C4-2B (cell line): ENCODE results near the gene PRIMA1.

Source experiments
- CTCF ChIP-seq: fragments of 450-650 bp; conservative IDR thresholded peaks from 2 replicates; pipeline ENCODE4 v1.5.1; 2017; ENCODE audit warnings: mild to moderate bottlenecking
- ZFX ChIP-seq: fragments of 450-650 bp; IDR thresholded peaks from 2 replicates; pipeline ENCODE4 v1.6.1; 2017

DNA sequence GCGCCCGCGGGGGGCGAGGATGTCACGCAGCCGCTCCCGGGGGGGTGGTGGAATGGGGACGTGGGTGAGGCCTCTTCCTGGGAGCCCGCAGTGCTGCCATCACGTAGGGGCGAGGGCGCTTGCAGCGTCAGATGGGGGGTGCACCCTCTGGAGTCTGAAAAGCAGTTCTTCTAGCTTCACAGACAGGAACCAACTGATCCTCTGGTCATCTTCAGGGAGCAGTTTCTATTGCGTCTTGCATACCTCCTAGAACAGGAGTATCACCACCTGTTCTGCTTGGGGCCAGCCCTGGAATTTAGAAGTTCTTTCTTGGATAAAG is 36.9 kb upstream of the PRIMA1 start:
- no peak for TF ChIP-seq CTCF
- no peak for TF ChIP-seq ZFX
